Activated gamma-delta T cell treated with Interleukin-2 at 50 U/mL for 16 hours (primary cell): Measurements from ENCODE around the gene ATXN7.

Experiments
- DNase-seq: peaks from one replicate; pipeline ENCODE4 v3.0.0-alpha.2; 2020

The ATXN7 gene

DNA sequence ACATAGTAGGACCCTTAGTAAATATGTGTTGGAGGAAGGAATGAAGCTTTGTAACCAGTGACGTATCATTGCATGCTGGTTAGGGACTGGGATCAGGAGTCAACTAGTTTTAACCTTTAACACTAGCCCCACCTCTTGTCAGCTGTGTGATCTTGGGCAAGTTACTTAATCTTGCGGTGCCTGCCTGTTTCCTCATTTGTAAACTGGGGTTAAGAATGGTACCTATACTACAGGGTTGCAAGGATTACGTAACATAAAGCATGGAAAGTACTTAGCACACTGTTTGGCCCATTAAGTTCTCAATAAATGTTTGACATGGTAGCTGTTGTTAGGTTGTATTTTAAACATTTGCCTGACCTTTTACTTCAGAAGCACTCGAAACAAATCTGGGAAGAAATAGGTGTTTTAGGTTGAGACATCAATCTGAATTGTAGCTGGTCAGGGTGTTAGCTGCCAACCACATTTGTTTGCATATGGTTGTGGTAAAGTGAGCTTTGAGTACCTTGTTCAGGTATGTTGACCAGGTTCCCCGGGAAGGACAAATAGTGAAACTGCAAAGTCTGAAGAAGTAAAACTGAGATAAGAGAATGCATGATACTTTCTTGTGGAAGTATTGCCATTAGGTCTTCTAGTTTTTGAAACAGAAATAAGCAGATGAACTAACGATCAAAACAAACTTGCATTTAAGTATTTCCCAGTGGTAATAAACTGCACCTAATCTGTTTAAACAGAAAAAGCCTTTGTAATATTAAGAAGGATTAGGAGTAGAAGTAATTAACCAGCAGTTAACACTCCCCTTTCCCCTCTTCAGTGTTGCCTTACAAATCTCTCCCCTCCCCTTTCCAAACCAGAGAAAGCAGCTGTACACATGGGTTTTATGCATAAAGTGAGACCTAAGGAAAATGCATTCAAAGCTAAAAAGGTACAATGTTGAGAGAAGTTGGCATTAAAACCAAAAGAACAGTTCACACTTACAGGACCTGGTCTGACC, 74.3 kb downstream of the ATXN7 start:
- DNase-seq = no peak

- no peak for DNase-seq
Observed at GRCh38 chr3:63940389-63940757, 76.7 kb downstream of the ATXN7 start.

DNA sequence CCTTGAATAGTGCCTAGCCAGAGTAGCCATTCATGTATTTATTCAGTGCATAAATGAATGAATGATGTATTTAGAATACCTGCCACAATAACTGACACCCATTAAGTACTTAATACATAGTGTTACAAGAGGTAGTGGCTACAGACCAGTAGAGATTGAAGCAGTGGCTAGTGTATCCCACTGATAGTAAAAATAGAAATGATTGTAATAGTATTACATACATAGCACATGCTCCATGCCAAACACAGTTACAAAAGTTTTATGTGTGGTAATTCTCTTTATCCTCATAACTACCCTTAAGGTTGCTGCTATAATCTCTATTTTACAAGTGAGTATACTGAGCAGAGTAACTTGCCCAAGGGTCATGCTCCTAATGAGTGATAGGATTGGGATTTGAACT, 78.9 kb downstream of the ATXN7 start:
- DNase-seq = no peak

GRCh38 chr3:63943678-63944077, 80.0 kb downstream of the ATXN7 start:
- DNase-seq = no peak

DNA sequence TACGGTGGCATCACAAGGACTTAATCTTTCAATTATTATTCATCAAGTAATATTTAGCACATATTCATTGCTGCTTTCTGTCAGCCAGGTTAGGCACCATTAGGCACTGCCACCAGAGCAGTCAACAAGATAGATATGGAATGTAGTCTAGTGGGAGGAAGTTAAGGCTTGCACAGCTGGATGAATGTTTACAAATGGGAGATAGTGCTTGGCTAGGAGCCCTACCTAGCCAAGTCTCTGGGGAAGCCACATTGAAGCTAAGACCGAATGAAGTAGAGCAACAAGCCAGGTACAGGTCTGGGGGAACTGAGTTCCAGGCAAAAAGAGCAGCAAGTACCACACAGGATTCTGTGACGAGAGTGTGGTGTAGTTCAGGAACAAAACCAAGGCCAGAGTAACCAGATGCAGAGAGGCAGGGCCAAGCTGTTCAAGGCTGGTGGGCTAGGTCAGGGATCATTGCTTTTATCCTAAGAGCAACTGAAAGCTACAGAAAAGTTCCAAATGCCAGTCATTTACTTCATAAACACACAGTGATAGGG, 82.0 kb downstream of the ATXN7 start:
- DNase-seq = no peak

DNA sequence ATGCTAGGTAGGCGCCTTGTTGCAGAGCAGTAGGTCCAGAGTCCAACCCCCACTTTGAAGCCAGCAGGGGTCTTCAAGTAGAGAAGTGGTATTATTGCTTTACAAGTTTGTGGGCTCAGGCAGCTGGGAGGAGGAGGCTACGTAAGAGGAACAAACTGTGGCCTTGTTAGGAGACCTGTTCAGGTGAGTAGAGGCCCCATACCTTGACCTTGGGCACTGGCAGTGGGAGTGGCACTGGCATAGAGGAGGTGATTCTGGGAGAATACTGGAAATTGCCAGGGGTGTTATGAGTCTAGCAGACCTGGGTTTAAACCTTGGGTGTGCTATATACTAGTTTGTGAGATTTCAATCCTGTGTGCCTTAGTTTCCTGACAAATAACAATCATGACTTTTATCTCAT, 83.1 kb downstream of the ATXN7 start:
- no peak for DNase-seq

DNA sequence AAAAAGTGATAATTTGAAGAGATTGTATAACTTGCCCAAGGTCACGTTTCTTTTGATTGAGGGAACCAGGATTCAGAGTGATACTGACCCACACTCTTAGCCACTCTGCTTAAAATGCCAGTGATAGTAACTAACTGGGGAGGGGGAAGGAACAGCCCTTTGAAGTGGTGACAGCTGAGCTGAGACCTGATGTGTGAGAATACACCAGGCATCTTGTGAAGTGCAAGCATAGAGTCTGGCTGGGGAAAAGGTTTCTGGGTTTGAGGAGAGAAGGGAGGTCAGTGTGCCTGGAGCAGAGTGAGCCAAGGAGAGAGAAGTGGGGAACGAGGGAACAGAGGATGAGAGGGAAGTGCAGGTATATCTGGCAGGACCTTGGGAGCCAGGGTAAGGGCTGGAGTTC, 83.9 kb downstream of the ATXN7 start:
- no peak for DNase-seq

- DNase-seq = no peak
Observed at GRCh38 chr3:63949005-63949404, 85.3 kb downstream of the ATXN7 start.

GRCh38 chr3:63950698-63951097, 87.0 kb downstream of the ATXN7 start:
- DNase-seq = no peak

DNA sequence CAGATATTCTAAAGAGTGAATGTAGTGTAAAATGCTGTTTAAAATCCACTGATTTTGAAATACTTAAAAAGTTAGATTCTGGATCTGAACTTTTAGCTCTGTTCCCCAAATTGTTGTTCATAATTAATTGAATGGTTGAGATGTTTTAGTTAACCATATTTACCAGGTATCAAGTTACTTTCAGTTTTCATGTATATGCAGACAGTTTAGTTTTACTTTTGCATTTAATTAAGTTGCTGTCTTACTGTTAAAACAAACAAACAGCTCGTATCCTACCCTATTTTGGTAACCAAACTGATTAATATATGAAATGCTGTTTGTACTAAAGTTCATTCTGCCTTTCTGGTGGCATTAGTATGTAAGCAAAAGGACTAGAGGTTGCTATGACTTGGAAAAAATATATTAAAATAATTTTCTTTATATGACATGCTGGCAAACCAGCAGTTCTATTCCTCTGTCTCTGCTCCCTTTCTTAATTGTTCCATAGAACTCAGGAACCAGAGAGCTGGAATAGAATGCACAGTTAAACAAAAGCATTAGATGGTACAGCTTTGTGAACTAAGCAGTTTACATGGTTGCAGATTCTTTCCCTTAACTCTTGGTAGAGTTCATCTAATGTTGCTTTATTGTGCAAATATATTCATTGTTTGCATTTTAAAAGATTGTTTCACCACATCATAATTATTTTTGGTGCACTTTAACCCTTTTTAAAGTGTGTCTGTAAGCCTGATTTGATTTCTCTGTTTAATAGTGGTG, 88.0 kb downstream of the ATXN7 start:
- no peak for DNase-seq

DNA sequence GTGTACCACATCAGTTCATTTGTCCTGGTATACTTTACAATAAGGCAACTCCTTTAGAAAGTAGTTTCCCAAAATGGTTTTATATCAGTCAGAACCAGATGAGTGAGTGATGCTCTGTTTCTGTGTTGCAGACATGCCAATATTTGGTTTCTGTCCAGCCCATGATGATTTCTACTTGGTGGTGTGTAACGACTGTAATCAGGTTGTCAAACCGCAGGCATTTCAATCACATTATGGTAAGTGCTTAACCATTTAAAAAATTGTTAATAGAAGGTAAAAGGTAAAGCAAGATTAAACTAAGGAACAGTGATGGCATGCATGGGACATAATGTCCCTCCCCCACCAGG, 88.6 kb downstream of the ATXN7 start:
- DNase-seq = no peak

- no peak for DNase-seq
Observed at GRCh38 chr3:63954182-63954581, 90.5 kb downstream of the ATXN7 start.

DNA sequence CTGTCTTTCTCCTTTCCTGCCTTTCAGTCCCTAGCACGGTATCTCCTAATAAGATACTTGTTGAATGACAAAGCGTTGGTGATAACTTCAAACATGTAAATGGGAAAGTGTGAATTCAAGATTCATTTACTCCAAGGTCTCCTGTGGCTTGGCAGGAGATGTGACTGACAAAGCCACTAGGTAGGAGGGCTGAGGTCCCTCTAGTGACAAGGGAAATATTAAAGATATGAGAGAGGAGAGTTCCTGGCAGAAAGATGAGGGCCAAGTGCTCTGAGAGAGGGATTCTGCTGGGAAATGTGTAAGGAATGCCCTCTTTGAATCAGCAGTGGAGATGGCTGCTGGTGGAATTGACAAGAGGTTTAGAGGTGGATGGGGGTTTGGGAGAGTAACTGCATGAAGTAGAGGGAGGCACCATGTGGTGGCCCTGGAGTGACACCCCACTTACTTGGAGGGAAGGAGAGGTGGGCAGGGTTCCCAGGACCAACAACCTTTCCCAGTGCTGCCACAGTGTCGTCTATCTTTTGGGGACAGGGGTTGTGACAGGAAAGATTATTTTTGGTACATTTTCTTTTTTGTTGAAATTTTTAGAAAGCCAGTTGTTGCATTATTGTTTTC, 91.5 kb downstream of the ATXN7 start:
- DNase-seq = no peak

DNA sequence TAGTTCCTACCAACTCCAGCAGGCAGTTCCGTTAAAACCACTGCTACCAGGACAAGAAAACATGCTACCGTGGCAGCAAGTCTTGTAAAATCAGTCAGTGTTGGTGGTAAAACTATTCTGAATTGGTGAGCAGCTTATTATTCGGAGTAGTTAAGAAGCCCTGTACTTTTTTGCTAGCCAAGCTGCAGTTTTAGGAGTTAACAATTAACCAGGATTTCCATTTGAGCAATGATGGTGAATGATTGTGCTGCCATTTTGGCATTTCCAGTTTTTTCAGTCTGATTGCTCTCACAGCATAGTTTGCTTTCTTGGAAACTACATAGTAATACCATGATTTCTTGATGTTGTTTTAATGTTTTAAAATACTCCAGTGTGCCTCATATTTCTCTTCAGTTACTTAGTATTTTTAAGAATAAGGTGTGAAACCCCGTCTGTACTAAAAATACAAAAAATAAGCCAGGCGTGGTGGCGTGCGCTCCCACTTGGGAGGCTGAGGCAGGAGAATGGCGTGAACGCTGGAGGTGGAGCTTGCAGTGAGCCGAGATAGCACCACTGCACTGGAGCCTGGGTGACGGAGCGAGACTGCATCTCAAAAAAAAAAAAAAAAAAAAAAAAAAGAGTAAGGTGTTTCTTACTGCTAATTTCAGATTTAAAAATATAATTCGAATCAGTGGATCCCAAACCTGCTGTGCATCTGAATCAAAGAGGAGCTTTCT, 92.3 kb downstream of the ATXN7 start:
- no peak for DNase-seq

DNA sequence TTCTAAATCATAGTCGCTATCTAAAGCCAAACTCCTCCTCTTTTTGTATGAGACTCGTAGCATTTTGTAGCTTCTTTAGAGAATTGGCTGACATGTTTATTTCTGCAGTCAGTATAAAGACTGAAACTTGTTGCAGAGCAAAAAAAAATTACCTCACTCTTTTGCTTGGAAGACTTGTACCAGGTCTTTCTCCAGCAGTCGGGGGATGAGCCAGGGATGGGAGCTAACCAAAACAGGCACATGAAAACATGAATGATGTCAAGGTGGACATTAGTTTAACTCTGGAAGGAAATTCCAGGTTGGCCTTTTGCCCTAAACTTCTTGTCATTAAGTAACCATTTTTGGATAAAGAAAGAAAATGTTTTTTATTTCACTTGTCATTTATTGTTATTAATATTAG, 95.5 kb downstream of the ATXN7 start:
- no peak for DNase-seq

DNA sequence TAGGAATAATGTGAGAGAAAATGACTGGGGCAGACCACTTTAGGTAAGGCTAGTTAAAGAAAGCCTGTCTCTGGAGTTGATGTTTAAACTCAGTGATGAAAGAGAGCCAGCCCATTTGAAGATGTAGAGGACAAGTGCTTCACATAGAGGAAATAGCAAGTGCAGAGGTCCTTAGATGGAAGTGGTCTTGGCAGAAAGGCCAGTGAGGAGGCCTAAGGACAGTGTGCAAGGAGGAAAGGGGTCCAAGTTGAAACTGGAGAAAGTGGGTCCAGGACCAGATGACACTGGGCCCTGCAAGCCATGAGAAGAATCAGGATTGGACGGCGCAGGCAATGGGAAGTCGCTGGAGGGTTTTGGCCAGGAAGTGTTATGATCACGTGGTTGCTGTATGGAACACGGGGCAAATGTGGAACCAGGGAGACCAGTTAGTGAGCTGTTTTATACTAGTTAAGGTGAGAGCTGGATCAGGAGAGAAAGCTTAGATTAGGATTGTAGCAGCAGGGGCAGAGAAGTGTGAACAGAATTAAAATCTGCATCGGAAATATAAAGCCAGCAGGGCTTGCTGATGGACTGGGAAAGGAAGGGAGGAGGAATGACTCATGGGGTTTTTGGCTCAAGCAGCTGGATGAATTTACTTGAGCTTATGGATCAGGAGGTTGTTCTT, 96.5 kb downstream of the ATXN7 start:
- DNase-seq = no peak

DNA sequence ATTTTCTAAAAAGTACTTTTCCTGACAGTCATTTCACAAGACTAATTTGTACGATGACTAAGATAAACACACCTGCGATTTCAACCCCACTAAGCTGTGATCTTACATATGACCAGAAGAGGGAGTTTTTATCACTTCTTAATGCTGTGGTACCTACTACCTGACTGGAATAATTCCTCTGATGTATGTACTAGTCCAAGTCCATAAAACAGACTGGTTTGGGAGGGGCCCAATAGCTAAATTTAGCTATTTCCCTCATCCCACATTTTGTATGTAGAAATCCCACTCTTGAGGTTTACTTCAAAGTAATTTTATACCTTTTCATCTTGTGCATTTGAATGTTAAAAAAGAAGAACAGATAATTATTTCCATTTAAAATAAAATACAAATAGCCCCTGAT, 98.2 kb downstream of the ATXN7 start:
- DNase-seq = no peak

GRCh38 chr3:63963496-63963895, 99.8 kb downstream of the ATXN7 start:
- DNase-seq = no peak

GRCh38 chr3:63964681-63965485, 101.2 kb downstream of the ATXN7 start:
- no peak for DNase-seq

GRCh38 chr3:63966007-63966406, 102.3 kb downstream of the ATXN7 start:
- no peak for DNase-seq

DNA sequence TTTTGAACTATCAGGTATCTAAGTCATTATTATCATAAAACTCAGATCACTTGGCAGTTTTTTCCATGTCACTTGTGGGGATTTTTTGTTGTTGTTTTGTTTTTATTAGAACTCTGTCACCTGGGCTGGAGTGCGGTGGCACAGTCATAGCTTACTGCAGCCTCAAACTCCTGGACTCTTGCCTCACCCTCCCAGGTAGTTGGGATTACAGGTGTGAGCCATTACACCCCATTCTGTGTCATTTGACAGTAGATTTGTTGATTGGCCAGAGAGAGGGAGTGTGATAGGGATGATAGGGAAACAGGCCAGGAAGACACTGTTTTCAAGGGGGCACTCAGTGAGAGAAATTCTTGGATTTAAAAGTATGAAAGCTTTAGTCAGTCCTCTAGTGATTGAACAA, 103.2 kb downstream of the ATXN7 start:
- no peak for DNase-seq
